CD4-positive, alpha-beta memory T cell (primary cell): Measurements from ENCODE around the gene DCP1B. TPM values are rescaled to one million over a fixed set of nuclear protein-coding genes. Genes with fewer than 3 reads are reported as not detected.

Source experiments
- CTCF ChIA-PET: fragments of 350-600 bp; sonication (Branson Sonifier 250); formaldehyde crosslinking; loops from one replicate; lab custom pipeline; 2021; ENCODE audit warnings: inconsistent platforms; ENCODE audit not compliant: partially characterized antibody; lab: Charles Lee
- POLR2A ChIA-PET: fragments of 350-600 bp; sonication (Branson Sonifier 250); formaldehyde crosslinking; loops from one replicate; lab custom pipeline; 2021; ENCODE audit not compliant: partially characterized antibody; lab: Charles Lee
- DNase-seq, 5 donors: peaks; one replicate each; pipeline versions ENCODE4 v3.0.0 to v3.0.0-alpha.2; 2020 to 2022; ENCODE audit warnings: mixed read lengths in 1 of 5
- H3K27ac ChIP-seq: one replicate; pipeline ENCODE4 v1.7.0; 2013; ENCODE audit warnings: low read depth, low read length
- H3K27me3 ChIP-seq: 2 replicates; pipeline ENCODE4 v1.7.0; 2013; ENCODE audit warnings: mild to moderate bottlenecking, low read length, moderate library complexity; ENCODE audit not compliant: insufficient read depth
- H3K36me3 ChIP-seq: 2 replicates; pipeline ENCODE4 v1.7.0; 2013; ENCODE audit warnings: mild to moderate bottlenecking, low read length, moderate library complexity; ENCODE audit not compliant: insufficient read depth
- H3K4me1 ChIP-seq: 2 replicates; pipeline ENCODE4 v1.7.0; 2013; ENCODE audit warnings: mild to moderate bottlenecking, low read length, moderate library complexity; ENCODE audit not compliant: insufficient read depth
- H3K4me3 ChIP-seq, 2 donors: one replicate each; pipeline ENCODE4 v1.7.0; 2013; ENCODE audit warnings: low read length in 2 of 2, mild to moderate bottlenecking in 1 of 2
- H3K9me3 ChIP-seq, 2 donors: one replicate each; pipeline ENCODE4 v1.7.0; 2013; ENCODE audit warnings: low read length in 2 of 2, control low read depth in 1 of 2; ENCODE audit not compliant: control insufficient read depth in 1 of 2
- H3K27ac Mint-ChIP-seq, 7 donors: one replicate each; pipeline ENCODE4 v1.8.0; 2020 to 2021; ENCODE audit warnings: mixed read lengths in 7 of 7, mild to moderate bottlenecking in 6 of 7, inconsistent platforms in 3 of 7, moderate library complexity in 3 of 7
- H3K27me3 Mint-ChIP-seq, 2 donors: one replicate each; pipeline ENCODE4 v1.8.0; 2020 to 2021; ENCODE audit warnings: mixed read lengths in 2 of 2
- H3K36me3 Mint-ChIP-seq, 2 donors: one replicate each; pipeline ENCODE4 v1.8.0; 2020 to 2021; ENCODE audit warnings: mixed read lengths in 2 of 2, inconsistent platforms in 1 of 2, mild to moderate bottlenecking in 1 of 2
- H3K4me1 Mint-ChIP-seq, 4 donors: one replicate each; pipeline ENCODE4 v1.8.0; 2020 to 2021; ENCODE audit warnings: mixed read lengths in 4 of 4, mild to moderate bottlenecking in 1 of 4
- H3K4me3 Mint-ChIP-seq, 8 donors: one replicate each; pipeline ENCODE4 v1.8.0; 2020 to 2021; ENCODE audit warnings: mixed read lengths in 8 of 8, mild to moderate bottlenecking in 7 of 8, moderate library complexity in 6 of 8, inconsistent platforms in 3 of 8
- H3K9me3 Mint-ChIP-seq, 8 donors: one replicate each; pipeline ENCODE4 v1.8.0; 2020 to 2021; ENCODE audit warnings: mixed read lengths in 8 of 8, mild to moderate bottlenecking in 5 of 8, inconsistent platforms in 3 of 8, moderate library complexity in 1 of 8
- intact Hi-C: fragments of 100-400 bp; cut with micrococcal nuclease; formaldehyde crosslinking; loops from one replicate; pipeline ENCODE4 v1.15.1; 2023
- polyA plus RNA-seq, 2 donors: library from polyadenylated mRNA; unstranded; fragments of 300-500 nt; fragmentation: Illumina TruSeq; gene quantifications; one replicate each; pipeline ENCODE4 v1.2.3, GENCODE V29; 2021
- total RNA-seq, 2 experiments: library from RNA; stranded (reverse); gene quantifications; one replicate each; pipeline ENCODE4 v1.2.3, GENCODE V29; 2021

The DCP1B gene
- total RNA-seq (10 to 100 TPM; 25.5 to 26.9 TPM), polyA plus RNA-seq (10 to 100 TPM; 16.2 to 29.2 TPM)

DNA sequence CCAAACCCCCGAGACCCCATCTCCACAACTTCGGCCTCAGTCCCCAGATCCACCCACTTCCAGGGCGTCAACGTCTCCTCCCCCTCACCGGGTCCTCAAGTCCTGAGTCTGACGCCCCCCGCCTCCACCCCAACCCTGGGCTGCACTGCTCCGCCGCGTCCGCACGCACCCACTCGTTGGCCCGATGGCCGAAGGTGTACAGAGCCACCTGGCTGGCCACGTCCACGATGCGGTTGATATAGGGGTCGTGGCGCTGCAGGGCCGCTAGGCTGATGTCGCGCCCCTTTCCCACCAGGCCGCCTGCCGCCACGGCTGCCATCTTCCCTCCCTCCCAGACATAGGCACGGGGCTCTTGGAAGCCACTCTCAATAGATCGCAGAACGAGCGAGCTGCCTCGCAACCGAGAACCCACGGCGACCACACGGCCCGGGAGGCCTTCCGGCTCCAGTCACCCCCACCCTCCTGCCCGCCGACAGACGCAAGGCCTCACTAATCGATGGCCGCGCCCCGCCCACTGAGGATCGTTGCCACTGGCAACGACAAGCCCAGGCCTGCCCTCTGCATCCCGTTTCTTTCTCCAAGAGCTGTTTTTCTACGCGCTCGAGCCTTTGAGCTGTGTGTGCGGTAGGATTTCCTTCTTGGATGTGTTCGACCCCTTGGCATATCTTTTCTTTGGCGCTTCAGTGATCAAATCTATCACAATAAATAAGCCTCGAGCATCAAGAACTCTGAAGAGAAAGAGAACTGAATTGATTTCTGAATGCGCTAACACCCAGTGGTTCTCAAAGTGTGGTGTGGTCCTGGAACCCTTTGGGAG, at the start of gene DCP1B:
TSS of gene DCP1B (minus strand) at position 345 of the 817 bp plus-strand sequence. CDS start at position 319, 26 bp downstream.
- ChIA-PET POLR2A (interaction anchor here (0.7 to 1.9 kb wide), 9 partner anchors 9 to 808 kb away, joined by 3 to 22 read pairs (median 5); partner anchors contain the start of gene ITFG2), CTCF (interaction anchor here (0.9 to 2.5 kb wide), 4 partner anchors 14 to 64 kb away, joined by 3 to 7 read pairs (median 4); no protein-coding TSS in a partner anchor)
- Mint-ChIP-seq H3K36me3 (peaks cover 6 to 9% of the 10 kb centered on the region in 2 donors), H3K27me3 (peaks cover 0 to 2% of the 10 kb centered on the region in 2 donors), H3K9me3 (no peaks in the 10 kb centered on the region), H3K4me1 (peaks cover 22 to 40% (median 32%) of the 10 kb centered on the region in 4 donors), H3K4me3 (peak within 1 kb of the TSS; percentile 92 to 99 (median 98)), H3K27ac (peak within 1 kb of the TSS; percentile 92 to 99 (median 99))
- H3K9me3 ChIP-seq: no peaks in the 10 kb centered on the region
- DNase-seq: peak; percentile 89 to 95 (median 93)
- H3K4me3 ChIP-seq: peak within 1 kb of the TSS; percentile 77 to 97
- H3K27ac ChIP-seq: peak within 1 kb of the TSS; percentile 90
- intact Hi-C loops: loop anchor here (1.0 to 10.0 kb wide), 5 partner anchors 30 to 790 kb away; partner anchors contain the start of gene FKBP4
- H3K27me3 ChIP-seq: no peaks in the 10 kb centered on the region
- no peaks in the 10 kb centered on the region for H3K36me3 ChIP-seq
- H3K4me1 ChIP-seq: peaks cover 30% of the 10 kb centered on the region

DNA sequence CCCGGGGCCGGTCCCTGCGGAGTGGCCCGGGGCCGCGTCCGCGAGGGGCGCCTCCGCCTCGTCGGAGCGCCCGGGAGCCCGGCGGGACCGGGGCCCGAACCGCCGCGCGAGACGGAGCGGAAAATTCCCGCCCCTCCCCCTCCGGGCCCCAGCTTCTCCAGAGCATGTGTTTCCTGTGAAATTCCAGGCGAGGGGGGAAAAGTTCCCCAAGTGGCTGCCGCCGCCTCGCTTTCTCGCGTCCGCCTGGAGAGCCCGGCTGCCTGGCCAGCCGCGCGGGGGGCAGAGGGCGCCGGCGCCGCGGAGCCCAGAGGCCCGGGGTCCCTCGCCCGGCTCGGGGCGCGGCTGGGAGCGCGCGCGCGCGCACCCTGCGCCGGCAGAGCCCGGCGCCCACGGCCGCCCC, 49.4 kb upstream of the DCP1B start:
- Histone ChIP-seq H3K4me1 (peaks cover 6% of the 10 kb centered on the region), H3K27ac (no peak overlapping the region), H3K9me3 (no peaks in the 10 kb centered on the region), H3K27me3 (peaks cover 37% of the 10 kb centered on the region), H3K36me3 (no peaks in the 10 kb centered on the region), H3K4me3 (peak overlapping the region in 1 of 2 donors; percentile 45)
- CTCF ChIA-PET: no interaction called here
- Mint-ChIP-seq H3K4me1 (peaks cover 13 to 27% (median 20%) of the 10 kb centered on the region in 4 donors), H3K9me3 (peaks cover 0 to 1% (median 0%) of the 10 kb centered on the region in 8 donors), H3K36me3 (no peaks in the 10 kb centered on the region), H3K27ac (no peak overlapping the region), H3K27me3 (peaks cover 51 to 57% of the 10 kb centered on the region in 2 donors), H3K4me3 (no peak overlapping the region)
- intact Hi-C loops: no loop called here
- DNase-seq: no peak
- POLR2A ChIA-PET: no interaction called here

DNA sequence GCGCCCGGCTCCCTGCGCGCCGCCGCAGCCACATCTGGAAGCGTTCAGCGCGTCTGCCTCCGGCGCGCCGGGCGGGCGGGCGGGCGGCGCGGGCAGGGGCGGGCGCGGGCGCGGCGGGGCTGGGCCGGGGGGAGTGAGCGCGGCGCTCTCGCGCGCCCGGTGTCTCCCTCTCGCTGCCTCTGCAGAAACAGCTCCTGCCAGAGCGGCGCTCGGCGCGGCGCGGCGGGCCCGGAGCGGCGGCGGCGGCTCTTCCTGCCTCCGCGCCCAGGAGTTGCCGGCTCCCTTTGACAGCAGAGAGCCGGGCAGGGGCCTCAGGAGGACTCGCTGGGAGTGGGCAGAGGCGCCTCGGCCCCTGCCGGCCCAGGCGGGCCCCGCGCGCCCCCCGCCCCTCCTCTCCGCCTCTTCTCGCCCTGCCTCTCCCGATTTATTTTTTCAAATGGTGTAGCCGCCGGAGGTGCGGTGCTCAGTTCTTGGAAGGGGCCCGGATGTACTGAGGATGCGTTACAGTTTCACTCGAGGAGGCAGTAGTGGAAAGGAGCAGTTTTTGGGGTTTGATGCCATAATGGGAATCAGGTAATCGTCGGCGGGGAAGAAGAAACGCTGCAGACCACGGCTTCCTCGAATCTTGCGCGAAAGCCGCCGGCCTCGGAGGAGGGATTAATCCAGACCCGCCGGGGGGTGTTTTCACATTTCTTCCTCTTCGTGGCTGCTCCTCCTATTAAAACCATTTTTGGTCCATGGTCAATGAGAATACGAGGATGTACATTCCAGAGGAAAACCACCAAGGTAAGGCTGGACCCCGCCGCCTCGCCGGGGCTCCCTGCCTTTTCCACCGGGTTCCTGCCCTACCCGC, 48.8 kb upstream of the DCP1B start, which contains the start of gene CACNA1C:
TSS of gene CACNA1C (plus strand) at position 162 of the 853 bp plus-strand sequence. CDS start at position 738, 576 bp downstream.
- DNase-seq: peak; percentile 29 to 45 (median 38)
- CTCF ChIA-PET: no interaction called here
- Mint-ChIP-seq H3K9me3 (peaks cover 0 to 1% (median 0%) of the 10 kb centered on the region in 8 donors), H3K4me3 (peak within 1 kb of the TSS; percentile 74 to 90 (median 86)), H3K4me1 (peaks cover 13 to 27% (median 20%) of the 10 kb centered on the region in 4 donors), H3K27me3 (peaks cover 53 to 63% of the 10 kb centered on the region in 2 donors), H3K27ac (peak within 1 kb of the TSS in 1 of 7 donors; percentile 54), H3K36me3 (no peaks in the 10 kb centered on the region)
- Histone ChIP-seq H3K9me3 (no peaks in the 10 kb centered on the region), H3K36me3 (no peaks in the 10 kb centered on the region), H3K27me3 (peaks cover 37% of the 10 kb centered on the region), H3K4me1 (peaks cover 6% of the 10 kb centered on the region), H3K27ac (no peak within 1 kb of the TSS), H3K4me3 (peak within 1 kb of the TSS; percentile 42 to 45)
- intact Hi-C loops: no loop called here
- POLR2A ChIA-PET: no interaction called here

DNA sequence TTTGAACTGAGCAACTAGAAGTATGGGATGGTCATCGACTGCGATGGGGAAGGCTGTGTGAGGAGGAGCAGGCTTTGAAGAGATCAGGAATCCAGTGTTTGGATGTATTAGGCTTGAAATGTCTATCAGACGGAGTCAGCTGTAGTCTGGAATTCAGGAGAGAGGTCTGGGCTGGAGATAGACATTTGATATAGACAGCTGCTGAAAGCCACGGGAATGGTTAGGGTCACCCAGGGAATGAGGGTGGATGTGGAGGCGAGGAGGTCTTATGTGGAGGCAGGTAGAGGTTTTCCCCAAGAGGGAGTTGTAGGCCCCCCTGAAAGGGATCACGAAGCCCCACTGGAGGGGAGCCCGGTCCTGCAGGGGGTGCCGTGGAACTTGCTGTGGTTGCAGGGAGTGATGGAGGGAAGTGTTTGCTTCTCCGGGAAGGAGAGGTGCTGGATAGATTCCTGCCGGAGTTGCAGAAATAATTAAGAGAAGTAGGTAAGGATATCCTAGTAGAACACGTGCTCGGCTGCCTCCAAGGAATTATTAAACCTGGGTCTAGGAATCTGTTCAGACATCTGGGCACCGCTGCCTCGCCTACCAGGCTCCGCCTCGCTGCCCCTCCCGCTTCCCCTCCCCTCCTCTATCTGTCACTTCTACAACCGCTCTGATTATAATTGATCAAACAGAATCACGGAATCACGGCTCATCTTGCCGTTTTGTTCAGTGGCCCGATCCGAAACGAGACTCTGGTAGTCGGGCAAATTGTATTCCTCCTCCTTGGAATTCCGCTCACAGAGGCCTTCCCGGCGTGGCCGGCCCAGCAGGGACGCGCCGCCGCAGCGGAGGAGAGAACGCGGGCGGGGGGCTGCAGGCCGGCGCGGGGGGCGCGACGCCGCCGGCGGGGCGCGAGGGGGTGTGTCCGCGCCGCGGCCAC, 47.7 kb upstream of the DCP1B start:
- Histone ChIP-seq H3K27me3 (peaks cover 37% of the 10 kb centered on the region), H3K27ac (no peak overlapping the region), H3K4me1 (peaks cover 6% of the 10 kb centered on the region), H3K36me3 (no peaks in the 10 kb centered on the region), H3K9me3 (no peaks in the 10 kb centered on the region), H3K4me3 (no peak overlapping the region)
- Mint-ChIP-seq H3K4me3 (peak overlapping the region; percentile 49 to 81 (median 76)), H3K9me3 (peaks cover 0 to 1% (median 0%) of the 10 kb centered on the region in 8 donors), H3K27me3 (peaks cover 53 to 67% of the 10 kb centered on the region in 2 donors), H3K36me3 (no peaks in the 10 kb centered on the region), H3K27ac (no peak overlapping the region), H3K4me1 (peaks cover 13 to 27% (median 20%) of the 10 kb centered on the region in 4 donors)
- no peak for DNase-seq
- intact Hi-C loops: no loop called here
- ChIA-PET CTCF (no interaction called here), POLR2A (no interaction called here)

DNA sequence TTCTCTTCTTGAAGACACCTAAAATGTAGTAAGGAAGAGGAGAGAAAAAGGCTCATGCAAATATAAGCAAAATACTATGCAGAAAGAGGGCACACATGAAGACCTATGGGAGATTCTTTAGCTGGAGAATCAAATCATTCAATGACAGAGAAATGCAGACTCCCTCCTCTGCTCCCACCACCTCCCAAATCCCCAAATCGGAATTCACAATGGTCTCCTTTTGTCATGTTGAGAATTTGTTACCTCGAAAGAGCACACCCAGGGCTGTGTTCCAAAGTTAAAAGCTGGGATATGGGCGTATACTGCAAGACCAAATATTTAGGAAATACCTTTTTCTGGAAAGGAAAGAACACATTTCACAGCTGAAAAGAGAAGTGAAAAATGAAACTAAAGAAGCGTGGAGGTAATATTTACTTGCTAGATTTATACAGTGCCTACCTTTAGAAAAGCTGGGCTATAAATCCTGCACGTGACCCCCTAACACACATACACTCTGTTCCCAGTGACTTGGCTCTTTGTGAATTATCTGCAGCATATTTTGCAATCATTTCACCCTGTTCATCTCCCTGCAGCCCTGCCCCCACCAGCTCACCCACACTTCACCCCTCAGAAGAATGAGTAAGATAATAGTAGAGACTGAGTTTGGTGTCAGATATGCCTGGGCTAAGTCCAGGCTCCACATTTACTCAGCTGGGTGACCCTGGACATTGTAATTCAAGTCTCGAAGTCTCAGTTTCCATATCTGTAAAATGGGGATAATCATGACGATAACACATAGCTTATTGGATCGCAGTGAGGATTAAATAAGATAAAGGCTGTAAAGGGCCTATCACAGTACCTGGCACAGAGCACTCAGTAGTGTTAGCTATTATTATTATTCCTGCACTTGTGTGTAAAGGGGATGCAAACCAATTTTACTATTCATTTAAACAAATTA, 45.6 kb upstream of the DCP1B start:
- POLR2A ChIA-PET: interaction anchor here (0.6 kb wide), 1 partner anchor 577 kb away, joined by 3 read pairs; no protein-coding TSS in a partner anchor
- peak overlapping the region in 1 of 7 donors; percentile 14 for H3K27ac Mint-ChIP-seq
- H3K27me3 Mint-ChIP-seq: peaks cover 43 to 55% of the 10 kb centered on the region in 2 donors
- intact Hi-C loops: no loop called here
- Histone ChIP-seq H3K27ac (no peak overlapping the region), H3K36me3 (no peaks in the 10 kb centered on the region), H3K9me3 (no peaks in the 10 kb centered on the region), H3K27me3 (peaks cover 30% of the 10 kb centered on the region), H3K4me1 (peaks cover 6% of the 10 kb centered on the region), H3K4me3 (no peak overlapping the region)
- no peaks in the 10 kb centered on the region for H3K36me3 Mint-ChIP-seq
- H3K4me1 Mint-ChIP-seq: peaks cover 13 to 27% (median 20%) of the 10 kb centered on the region in 4 donors
- peaks cover 0 to 1% (median 0%) of the 10 kb centered on the region in 8 donors for H3K9me3 Mint-ChIP-seq
- CTCF ChIA-PET: interaction anchor here (1.7 kb wide), 1 partner anchor 16 kb away, joined by 7 read pairs; no protein-coding TSS in a partner anchor
- DNase-seq: no peak
- H3K4me3 Mint-ChIP-seq: peak overlapping the region in 1 of 8 donors; percentile 7
